DMS153 treated with DMSO at 0.1 percent for 48 hours (cell line): ENCODE measurements around the gene LUZP2.
"Not testable (repeated sequence)": the region's sequence is repeated elsewhere in the genome, so short reads cannot be mapped to it uniquely, and the experiment has no call there.

Experiments used
- DNase-seq: peaks from one replicate; lab custom pipeline; 2025; ENCODE audit not compliant: unreplicated experiment; lab: John Stamatoyannopoulos, UW

Gene LUZP2

GRCh38 chr11:24890426-24890825 is 393.6 kb downstream of the LUZP2 start:
- no peak for DNase-seq

- DNase-seq = not testable (repeated sequence)
These were observed 395.1 kb downstream of the LUZP2 start for GRCh38 chr11:24891845-24892492.

GRCh38 chr11:24896118-24896835 is 399.4 kb downstream of the LUZP2 start:
- no peak for DNase-seq

GRCh38 chr11:24900514-24900913 is 403.7 kb downstream of the LUZP2 start:
- DNase-seq = no peak

GRCh38 chr11:24900960-24901549 is 404.2 kb downstream of the LUZP2 start:
- DNase-seq = no peak

- no peak for DNase-seq
These were observed 406.7 kb downstream of the LUZP2 start for GRCh38 chr11:24903555-24903954.

- DNase-seq = no peak
These were observed 428.2 kb downstream of the LUZP2 start for GRCh38 chr11:24925091-24925490.

- DNase-seq = peak; percentile 12
These were observed 435.5 kb downstream of the LUZP2 start for GRCh38 chr11:24932110-24933000.

- no peak for DNase-seq
These were observed 438.0 kb downstream of the LUZP2 start for GRCh38 chr11:24934733-24935439.

- no peak for DNase-seq
These were observed 448.0 kb downstream of the LUZP2 start for GRCh38 chr11:24944891-24945290.

GRCh38 chr11:24949406-24949805 is 452.6 kb downstream of the LUZP2 start:
- no peak for DNase-seq

- DNase-seq = no peak
These were observed 467.0 kb downstream of the LUZP2 start for GRCh38 chr11:24963852-24964251.

GRCh38 chr11:24965748-24966147 is 468.9 kb downstream of the LUZP2 start:
- DNase-seq = no peak

GRCh38 chr11:24993903-24994302 is 497.1 kb downstream of the LUZP2 start:
- DNase-seq = not testable (repeated sequence)

- not testable (repeated sequence) for DNase-seq
These were observed 503.1 kb downstream of the LUZP2 start for GRCh38 chr11:24999929-25000328.

GRCh38 chr11:25037431-25037830 is 540.6 kb downstream of the LUZP2 start:
- DNase-seq = no peak

GRCh38 chr11:25038131-25038530 is 541.3 kb downstream of the LUZP2 start:
- no peak for DNase-seq

GRCh38 chr11:25039165-25039564 is 542.3 kb downstream of the LUZP2 start:
- no peak for DNase-seq

- DNase-seq = no peak
These were observed 551.8 kb downstream of the LUZP2 start for GRCh38 chr11:25048632-25049031.

GRCh38 chr11:25052844-25053243 is 556.0 kb downstream of the LUZP2 start:
- no peak for DNase-seq

- DNase-seq = no peak
These were observed 561.0 kb downstream of the LUZP2 start for GRCh38 chr11:25057861-25058260.
